GM10248 (cell line): Measurements from ENCODE around the gene KCNS1.

ENCODE experiments used
- CTCF ChIA-PET: fragments of 300-600 bp; sonication (Branson Sonifier 250); formaldehyde crosslinking; extraction: SDS; loops from one replicate; lab custom pipeline; 2021; ENCODE audit warnings: antibody characterized with exemption; lab: Yijun Ruan, JAX
- POLR2A ChIA-PET: fragments of 350-650 bp; sonication (Branson Sonifier 250); formaldehyde crosslinking; extraction: SDS; loops from one replicate; lab custom pipeline; 2020; ENCODE audit warnings: antibody characterized with exemption; lab: Yijun Ruan, JAX
- DNase-seq: peaks from one replicate; pipeline ENCODE4 v3.0.0; 2012; ENCODE audit errors: extremely low spot score
- TF ChIP-seq, protein P1 (sequence below): IDR thresholded peaks from 2 replicates; pipeline ENCODE4 v1.5.1; 2012; ENCODE audit warnings: mild to moderate bottlenecking, low read depth; ENCODE audit errors: extremely low read depth, missing control alignments, control extremely low read depth

The KCNS1 gene

DNA sequence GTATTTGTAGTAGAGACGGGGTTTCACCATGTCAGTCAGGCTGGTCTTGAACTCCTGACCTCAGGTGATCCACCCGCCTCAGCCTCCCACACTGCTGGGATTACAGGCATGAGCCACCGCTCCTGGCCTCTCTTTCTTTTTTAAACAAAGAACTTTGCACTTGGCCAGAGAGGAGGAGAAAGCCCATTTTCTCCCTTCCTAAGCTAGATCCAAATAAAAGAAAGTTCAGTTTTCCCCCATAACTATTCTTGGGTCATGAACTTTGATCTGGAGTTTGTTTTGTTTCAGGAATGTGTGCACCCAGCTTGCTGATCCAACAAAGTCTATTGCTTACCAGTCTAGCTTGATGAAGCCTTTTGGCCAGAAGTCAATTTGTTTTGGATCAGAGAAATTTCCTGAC, 23.4 kb downstream of the KCNS1 start:
- CTCF ChIA-PET, result interaction anchor here (1.1 to 3.7 kb wide), 6 partner anchors 9 to 34 kb away, joined by 3 to 25 read pairs (median 7); no protein-coding TSS in a partner anchor
- POLR2A ChIA-PET, result no interaction called here
- TF ChIP-seq, protein P1, sequence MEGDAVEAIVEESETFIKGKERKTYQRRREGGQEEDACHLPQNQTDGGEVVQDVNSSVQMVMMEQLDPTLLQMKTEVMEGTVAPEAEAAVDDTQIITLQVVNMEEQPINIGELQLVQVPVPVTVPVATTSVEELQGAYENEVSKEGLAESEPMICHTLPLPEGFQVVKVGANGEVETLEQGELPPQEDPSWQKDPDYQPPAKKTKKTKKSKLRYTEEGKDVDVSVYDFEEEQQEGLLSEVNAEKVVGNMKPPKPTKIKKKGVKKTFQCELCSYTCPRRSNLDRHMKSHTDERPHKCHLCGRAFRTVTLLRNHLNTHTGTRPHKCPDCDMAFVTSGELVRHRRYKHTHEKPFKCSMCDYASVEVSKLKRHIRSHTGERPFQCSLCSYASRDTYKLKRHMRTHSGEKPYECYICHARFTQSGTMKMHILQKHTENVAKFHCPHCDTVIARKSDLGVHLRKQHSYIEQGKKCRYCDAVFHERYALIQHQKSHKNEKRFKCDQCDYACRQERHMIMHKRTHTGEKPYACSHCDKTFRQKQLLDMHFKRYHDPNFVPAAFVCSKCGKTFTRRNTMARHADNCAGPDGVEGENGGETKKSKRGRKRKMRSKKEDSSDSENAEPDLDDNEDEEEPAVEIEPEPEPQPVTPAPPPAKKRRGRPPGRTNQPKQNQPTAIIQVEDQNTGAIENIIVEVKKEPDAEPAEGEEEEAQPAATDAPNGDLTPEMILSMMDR, result no peak
- DNase-seq, result no peak

DNA sequence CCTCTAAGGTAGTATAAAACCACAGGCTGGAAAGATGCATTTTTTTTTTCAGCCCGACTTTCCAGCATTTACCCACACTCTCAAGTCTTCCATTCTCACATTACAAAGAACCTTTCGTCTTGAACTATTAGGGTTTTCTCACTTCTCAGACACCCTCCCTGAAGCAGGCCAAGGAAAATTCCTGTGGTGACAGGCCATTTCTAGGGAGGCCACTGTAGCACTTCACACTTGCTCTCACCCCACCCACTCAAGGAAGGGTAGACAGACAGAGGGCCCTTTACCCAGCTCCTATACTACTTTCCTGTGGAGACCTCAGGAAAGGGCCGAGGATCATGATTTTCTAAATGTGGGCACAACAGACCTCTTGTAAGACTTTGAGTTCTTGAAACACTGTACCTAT, 27.7 kb downstream of the KCNS1 start:
- ChIA-PET POLR2A (no interaction called here), CTCF (interaction anchor here (0.6 to 4.7 kb wide), 5 partner anchors 12 to 30 kb away, joined by 3 to 33 read pairs (median 13); no protein-coding TSS in a partner anchor)
- DNase-seq, result no peak
- TF ChIP-seq, protein P1, result no peak

DNA sequence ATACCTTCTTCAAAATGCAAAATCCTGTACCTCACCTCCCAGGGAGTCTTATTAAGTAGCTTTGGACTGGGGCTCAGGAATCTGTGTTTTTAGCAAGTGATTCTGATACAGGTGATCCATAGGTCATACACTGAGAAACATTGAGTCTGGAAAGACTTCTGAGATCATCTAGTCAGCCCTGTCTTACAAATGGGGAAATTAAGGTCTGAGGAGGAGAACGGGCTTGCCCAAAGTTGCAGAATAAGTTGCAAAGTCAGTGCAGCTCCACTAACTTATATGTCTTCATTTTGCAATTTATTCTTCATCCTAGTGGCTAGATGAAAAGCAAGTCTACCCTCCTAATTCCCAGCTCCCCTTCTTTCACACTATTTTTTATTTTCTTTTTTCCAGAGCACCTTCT, 28.9 kb downstream of the KCNS1 start:
- CTCF ChIA-PET, result interaction anchor here (1.2 to 4.7 kb wide), 7 partner anchors 11 to 41 kb away, joined by 3 to 33 read pairs (median 12); no protein-coding TSS in a partner anchor
- POLR2A ChIA-PET, result interaction anchor here (0.6 kb wide), 1 partner anchor 70 kb away, joined by 3 read pairs; no protein-coding TSS in a partner anchor
- DNase-seq, result no peak
- TF ChIP-seq, protein P1, result no peak

DNA sequence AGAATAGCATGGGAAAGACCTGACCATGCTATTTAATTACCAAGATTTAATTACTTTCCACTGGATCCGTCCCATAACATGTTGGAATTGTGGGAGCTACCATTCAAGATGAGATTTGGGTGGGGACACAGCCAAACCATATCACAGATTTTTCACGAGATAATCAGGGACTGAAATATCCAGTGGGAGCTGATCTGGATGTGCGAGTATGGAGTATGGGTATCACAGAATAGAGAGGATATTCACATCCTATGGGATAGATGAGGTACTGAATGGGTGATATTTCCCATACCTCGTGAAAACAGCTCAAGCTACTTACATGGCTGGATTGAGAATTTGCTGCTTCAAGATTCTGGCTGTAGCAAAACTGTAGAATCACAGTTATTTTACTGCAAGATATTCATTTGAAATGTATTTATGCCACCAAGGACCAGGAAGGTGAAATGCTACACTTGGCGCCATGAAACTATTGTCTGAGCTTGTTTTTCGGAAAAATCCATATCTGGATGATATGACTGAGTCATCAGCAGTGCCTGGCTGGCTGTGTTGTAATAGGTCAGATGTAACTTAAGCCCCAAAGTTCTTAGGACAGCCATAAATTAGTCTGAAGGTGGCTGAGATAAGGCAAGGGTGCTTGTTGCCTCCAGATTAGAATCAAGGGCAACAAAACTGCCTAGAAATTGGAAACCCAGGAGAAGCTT, 29.8 kb downstream of the KCNS1 start:
- ChIA-PET CTCF (interaction anchor here (0.9 to 4.7 kb wide), 8 partner anchors 10 to 42 kb away, joined by 3 to 33 read pairs (median 8); no protein-coding TSS in a partner anchor), POLR2A (interaction anchor here (0.5 to 0.7 kb wide), 2 partner anchors 13 to 26 kb away, joined by 3 to 5 read pairs; no protein-coding TSS in a partner anchor)
- TF ChIP-seq, protein P1, result no peak
- DNase-seq, result no peak

DNA sequence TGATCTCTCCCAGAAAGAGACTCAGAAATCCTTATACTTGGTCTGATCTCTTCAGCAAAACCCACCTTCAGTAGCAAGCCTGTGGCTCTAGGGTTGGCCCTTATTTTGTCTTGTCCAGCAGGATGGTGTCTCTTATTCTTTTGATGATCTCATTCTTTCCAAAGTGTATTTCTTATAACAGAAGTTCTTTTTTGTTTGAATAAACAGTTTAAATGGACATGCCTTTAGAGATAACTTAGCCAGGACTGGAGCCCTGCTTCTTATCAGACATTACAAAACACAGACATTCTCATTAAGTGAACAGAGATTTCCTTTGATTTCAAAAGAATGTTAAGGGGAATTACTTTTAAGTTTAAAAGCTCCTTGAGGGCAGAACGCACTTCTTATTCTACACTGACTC, 31.7 kb downstream of the KCNS1 start:
- POLR2A ChIA-PET, result no interaction called here
- CTCF ChIA-PET, result no interaction called here
- TF ChIP-seq, protein P1, result no peak
- no peak for DNase-seq

DNA sequence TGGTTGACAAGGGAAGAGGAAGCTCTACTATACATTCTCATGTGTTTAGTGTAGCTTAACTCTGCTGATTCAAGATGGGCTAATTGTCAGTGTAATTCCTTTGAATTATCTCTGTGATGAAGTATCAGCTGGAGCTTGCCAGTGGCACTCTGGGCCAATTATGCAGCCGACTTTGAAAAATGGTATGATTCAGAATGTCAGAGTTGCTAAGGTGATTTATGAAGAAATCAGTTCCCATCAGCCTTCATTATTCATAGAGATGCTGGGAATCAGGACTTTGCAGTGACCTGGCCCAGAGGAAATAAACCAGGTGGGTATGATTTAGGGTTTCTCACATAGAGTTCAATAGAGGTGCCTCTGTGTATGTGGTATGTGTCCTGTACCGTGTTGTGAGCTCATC, 33.4 kb downstream of the KCNS1 start:
- POLR2A ChIA-PET, result no interaction called here
- CTCF ChIA-PET, result interaction anchor here (1.0 to 2.4 kb wide), 4 partner anchors 10 to 29 kb away, joined by 4 to 13 read pairs (median 4); no protein-coding TSS in a partner anchor
- TF ChIP-seq, protein P1, result no peak
- DNase-seq, result no peak
